Retinal pigment epithelial cell (primary cell): ENCODE measurements around the gene RIMBP2.

Source experiments
- DNase-seq: peaks from one replicate; pipeline ENCODE4 v3.0.0-alpha.2; 2010; ENCODE audit warnings: low read depth
- H3K4me3 ChIP-seq: 2 replicates; pipeline ENCODE4 v1.5.1; 2011; ENCODE audit warnings: mild to moderate bottlenecking, low read length, control low read depth, moderate library complexity
- TF ChIP-seq, protein P1 (sequence below): conservative IDR thresholded peaks from 2 replicates; pipeline ENCODE4 v1.5.1; 2011; ENCODE audit warnings: low read depth, low read length, control low read depth, inconsistent platforms

Gene RIMBP2

DNA sequence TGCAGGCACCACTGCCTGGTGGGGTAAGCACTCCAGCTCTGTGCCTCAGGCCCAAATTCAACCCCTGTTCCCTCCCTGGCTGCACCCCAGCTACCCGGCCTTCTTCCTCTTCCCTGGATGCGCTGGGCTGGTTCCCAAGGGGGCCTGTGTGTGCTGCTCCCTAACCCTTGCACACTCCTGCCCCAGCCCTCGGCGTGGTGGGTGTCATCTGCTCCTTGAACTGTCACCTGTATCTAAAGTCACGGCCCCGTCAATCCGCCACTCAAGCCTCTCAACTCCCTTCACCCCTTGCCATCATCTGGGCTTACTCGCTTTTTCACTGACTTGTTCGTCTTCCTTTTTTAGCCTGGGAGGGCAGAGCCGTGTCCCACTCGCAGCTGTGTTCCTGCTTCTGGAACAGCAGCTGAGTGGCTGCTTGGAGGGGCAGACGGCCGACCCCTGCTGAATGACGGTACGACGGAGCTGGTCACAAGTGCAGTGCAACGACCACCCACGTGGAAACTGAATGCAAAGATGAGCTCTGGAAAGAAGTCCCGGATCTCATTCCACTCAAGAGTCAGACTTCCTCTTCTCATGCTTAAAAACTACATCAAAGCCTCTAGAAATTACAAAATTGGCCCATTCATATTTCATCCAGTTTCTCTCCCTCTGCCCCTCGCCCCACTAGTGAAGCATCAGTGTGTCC, 239.5 kb downstream of the RIMBP2 start:
- H3K4me3 ChIP-seq: no peak overlapping the region
- DNase-seq: no peak
- TF ChIP-seq, protein P1, sequence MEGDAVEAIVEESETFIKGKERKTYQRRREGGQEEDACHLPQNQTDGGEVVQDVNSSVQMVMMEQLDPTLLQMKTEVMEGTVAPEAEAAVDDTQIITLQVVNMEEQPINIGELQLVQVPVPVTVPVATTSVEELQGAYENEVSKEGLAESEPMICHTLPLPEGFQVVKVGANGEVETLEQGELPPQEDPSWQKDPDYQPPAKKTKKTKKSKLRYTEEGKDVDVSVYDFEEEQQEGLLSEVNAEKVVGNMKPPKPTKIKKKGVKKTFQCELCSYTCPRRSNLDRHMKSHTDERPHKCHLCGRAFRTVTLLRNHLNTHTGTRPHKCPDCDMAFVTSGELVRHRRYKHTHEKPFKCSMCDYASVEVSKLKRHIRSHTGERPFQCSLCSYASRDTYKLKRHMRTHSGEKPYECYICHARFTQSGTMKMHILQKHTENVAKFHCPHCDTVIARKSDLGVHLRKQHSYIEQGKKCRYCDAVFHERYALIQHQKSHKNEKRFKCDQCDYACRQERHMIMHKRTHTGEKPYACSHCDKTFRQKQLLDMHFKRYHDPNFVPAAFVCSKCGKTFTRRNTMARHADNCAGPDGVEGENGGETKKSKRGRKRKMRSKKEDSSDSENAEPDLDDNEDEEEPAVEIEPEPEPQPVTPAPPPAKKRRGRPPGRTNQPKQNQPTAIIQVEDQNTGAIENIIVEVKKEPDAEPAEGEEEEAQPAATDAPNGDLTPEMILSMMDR: no peak

DNA sequence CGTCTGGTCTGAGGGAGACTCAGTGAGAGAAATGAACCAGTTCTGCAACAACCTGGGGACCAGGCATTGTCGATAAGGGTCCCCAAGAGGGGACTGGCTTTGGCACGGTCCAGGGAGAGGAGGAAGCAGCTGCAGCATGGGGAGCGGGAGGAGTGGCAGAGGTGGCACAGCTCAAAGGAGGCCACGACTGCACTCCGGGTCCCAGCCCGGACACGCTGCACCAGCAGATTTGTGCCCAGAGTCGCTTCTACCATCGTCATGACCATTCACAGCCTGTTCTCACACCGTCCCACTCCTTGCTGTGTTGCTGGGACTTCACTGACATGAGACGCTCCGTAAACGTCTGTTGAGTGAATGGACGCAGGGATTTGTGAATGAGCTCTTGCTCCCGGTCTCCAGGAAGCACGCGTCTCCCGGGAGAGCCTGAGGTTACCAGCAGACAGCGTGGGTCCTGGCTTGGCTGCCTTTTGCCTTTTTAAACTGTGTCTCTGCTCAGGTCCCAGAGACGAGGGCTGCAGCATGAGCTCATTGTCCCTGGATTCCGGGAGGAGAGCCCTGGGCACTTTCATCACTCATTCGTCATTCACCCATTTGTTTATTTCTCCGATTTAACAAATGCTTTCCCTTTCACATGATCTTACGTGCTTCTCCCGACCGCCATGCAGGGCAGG, 241.4 kb downstream of the RIMBP2 start:
- TF ChIP-seq, protein P1: no peak
- no peak for DNase-seq
- H3K4me3 ChIP-seq: no peak overlapping the region

DNA sequence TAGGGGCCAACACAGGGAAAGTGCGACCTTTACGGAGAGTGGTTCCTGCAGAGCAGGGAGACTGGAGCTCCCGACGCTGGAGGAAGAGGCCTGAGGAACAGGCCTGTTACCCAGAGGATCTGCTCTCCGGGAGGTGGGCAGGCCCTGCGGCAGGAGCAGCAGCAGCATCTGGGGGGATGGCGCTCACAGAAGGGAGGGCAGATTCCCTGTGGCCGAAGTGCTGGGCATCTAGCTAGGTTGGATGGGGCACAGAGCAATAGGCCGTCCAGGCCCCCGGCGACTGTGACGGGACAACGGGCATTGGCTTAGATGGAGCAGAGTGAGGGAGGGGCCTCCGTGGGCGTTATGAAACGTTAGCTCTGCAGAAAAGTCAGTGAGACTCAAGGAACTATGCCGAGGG, 242.8 kb downstream of the RIMBP2 start:
- no peak overlapping the region for H3K4me3 ChIP-seq
- TF ChIP-seq, protein P1: no peak
- DNase-seq: no peak

DNA sequence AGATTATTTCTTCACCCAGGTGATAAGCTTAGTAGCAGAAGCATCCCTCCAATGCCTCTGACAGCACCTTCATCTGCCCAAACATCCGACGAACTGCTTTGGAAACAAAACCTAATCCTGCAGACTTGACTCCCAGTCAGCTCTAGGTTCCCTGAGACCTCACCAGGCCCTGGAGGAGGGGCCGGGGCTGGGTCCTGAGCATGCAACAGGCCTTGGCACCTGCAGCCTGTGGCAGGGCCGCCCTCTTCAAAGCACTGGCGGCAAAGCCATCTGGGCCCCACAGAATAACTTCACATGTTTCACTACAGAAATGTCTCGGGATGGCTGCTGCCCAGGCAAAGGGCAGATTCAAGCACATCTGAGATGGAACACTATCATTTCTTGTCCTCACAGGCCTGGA, 245.1 kb downstream of the RIMBP2 start:
- no peak overlapping the region for H3K4me3 ChIP-seq
- TF ChIP-seq, protein P1: no peak
- DNase-seq: no peak

DNA sequence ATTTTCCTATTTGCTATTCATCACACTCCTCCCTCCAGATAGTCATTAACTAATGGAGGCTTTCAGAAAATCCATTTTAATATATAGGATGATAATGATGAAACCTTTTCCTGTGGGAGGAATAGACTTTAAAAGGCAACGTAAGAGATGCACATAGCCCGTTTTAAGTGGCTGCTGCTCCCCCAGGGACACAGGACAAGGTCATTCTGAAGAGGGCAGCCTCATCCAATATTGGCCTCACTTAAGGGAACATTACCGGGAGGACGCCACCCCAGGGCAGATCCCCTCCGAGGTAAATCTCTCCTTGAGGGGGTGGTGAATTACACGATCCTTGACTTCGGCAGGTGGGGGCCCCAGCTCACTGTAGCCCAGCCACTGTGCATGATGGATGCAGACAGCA, 246.5 kb downstream of the RIMBP2 start:
- no peak for DNase-seq
- TF ChIP-seq, protein P1: no peak
- H3K4me3 ChIP-seq: no peak overlapping the region

DNA sequence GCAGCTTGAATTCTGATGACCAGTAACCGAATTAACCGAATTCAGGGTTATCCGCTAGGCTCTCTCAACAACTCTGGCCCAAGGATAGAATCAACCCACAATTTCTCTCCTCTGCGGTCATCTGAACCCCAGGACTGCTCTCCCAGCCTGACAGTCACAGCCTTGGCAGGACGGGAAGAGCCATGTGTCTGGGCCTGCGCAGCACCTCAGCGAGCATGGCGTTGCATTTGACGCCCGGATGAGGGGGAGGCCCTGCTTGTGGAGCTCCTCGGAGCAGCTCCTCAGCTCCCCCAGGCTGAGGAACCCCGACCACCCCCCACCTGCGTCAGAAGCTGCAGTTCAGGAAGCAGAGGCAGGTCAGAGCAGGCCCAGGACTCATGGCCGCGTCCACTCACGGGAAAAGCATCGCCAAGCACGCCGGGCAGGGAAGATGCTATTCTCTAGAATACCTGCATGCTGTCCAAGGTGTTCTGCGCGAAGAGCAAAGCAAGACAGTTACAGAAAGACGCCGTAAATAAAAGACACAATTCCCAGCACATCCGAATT, 247.3 kb downstream of the RIMBP2 start:
- TF ChIP-seq, protein P1: no peak
- DNase-seq: no peak
- H3K4me3 ChIP-seq: no peak overlapping the region

DNA sequence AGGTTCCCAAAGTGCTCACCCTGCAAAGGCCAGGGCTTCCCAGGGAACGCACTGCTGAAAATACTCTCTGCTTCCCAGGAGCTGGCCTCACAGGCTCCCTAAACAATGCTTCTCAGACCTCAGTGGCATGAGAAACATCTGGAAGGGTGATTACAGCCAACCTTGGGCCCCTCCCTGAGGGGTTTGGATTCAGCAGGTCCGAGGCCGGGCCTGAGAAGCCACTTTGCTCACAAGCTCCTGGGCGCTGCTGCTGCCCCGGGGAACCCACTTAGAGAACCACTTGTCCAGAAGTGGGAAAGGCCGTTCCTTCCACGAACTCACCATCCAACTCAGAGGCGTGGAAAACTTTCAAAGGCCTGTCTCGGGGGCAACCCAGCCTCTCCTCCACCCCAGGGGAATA, 247.9 kb downstream of the RIMBP2 start:
- TF ChIP-seq, protein P1: no peak
- DNase-seq: no peak
- no peak overlapping the region for H3K4me3 ChIP-seq
